GM18951 (cell line): Measurements from ENCODE around the gene CLNS1A.

Experiments used
- POLR2A ChIP-seq: IDR thresholded peaks from 4 replicates; pipeline ENCODE4 v1.6.1; 2011; ENCODE audit warnings: mild to moderate bottlenecking; ENCODE audit not compliant: insufficient read length, insufficient read depth; ENCODE audit errors: extremely low read depth
- in situ Hi-C: fragments of 300-500 bp; cut with MboI; formaldehyde crosslinking; loops from one replicate; pipeline ENCODE4 v1.12.0; 2022; ENCODE audit warnings: low sequenced_read_pairs, mixed read lengths, inconsistent platforms; ENCODE audit not compliant: unreplicated experiment

CLNS1A gene

GRCh38 chr11:77637345-77638165 lies at the start of gene CLNS1A:
Gene CLNS1A (minus strand): TSS chr11:77637794. CDS start chr11:77637714, 80 bp downstream.
- in situ Hi-C loops: no loop called here
- peak; percentile 92 for TF ChIP-seq POLR2A

GRCh38 chr11:77687088-77687487 lies 49.5 kb upstream of the CLNS1A start:
- in situ Hi-C loops: no loop called here
- no peak for TF ChIP-seq POLR2A

GRCh38 chr11:77677138-77677537 lies 39.5 kb upstream of the CLNS1A start:
- no peak for TF ChIP-seq POLR2A
- in situ Hi-C loops: no loop called here

- in situ Hi-C loops: no loop called here
- no peak for TF ChIP-seq POLR2A
These were observed 34.7 kb upstream of the CLNS1A start for GRCh38 chr11:77672264-77672663.

GRCh38 chr11:77669848-77670511 lies 32.4 kb upstream of the CLNS1A start:
- in situ Hi-C loops: no loop called here
- TF ChIP-seq POLR2A: no peak

GRCh38 chr11:77668760-77669159 lies 31.2 kb upstream of the CLNS1A start:
- in situ Hi-C loops: no loop called here
- TF ChIP-seq POLR2A: no peak

GRCh38 chr11:77665240-77665965 lies 27.8 kb upstream of the CLNS1A start:
- in situ Hi-C loops: no loop called here
- TF ChIP-seq POLR2A: no peak

GRCh38 chr11:77661670-77662069 lies 24.1 kb upstream of the CLNS1A start:
- TF ChIP-seq POLR2A: no peak
- in situ Hi-C loops: no loop called here

GRCh38 chr11:77660947-77661346 lies 23.4 kb upstream of the CLNS1A start:
- in situ Hi-C loops: no loop called here
- no peak for TF ChIP-seq POLR2A

GRCh38 chr11:77658213-77659013 lies 20.8 kb upstream of the CLNS1A start:
- TF ChIP-seq POLR2A: no peak

GRCh38 chr11:77656362-77656761 lies 18.8 kb upstream of the CLNS1A start:
- TF ChIP-seq POLR2A: no peak
- in situ Hi-C loops: no loop called here

More at GRCh38 chr11:77658213-77659013, 20.8 kb upstream of the CLNS1A start:
- in situ Hi-C loops: no loop called here

GRCh38 chr11:77654770-77655434 lies 17.3 kb upstream of the CLNS1A start:
- in situ Hi-C loops: no loop called here
- TF ChIP-seq POLR2A: no peak
